ENCODE results near the gene RNF208. TPM values are rescaled to one million over a fixed set of nuclear protein-coding genes. Genes with fewer than 3 reads are reported as not detected.
A peak's percentile ranks its signal among the peaks of the same experiment; 100 is the strongest.

RNF208 gene
- total RNA-seq, 1 donor from 2014 or later = 5.8 TPM

- H3K36me3 ChIP-seq = peaks cover 80% of the 10 kb centered on the region
- no peak for DNase-seq
- no peaks in the 10 kb centered on the region for H3K27me3 ChIP-seq (ENCODE audit: low read depth)
- H3K27ac ChIP-seq = peak overlapping the region; percentile 70
- no peaks in the 10 kb centered on the region for H3K9me3 ChIP-seq
- peaks cover 41% of the 10 kb centered on the region for H3K4me1 ChIP-seq
- peak overlapping the region; percentile 15 for H3K4me3 ChIP-seq
- TF ChIP-seq CTCF (IDR thresholded peaks at IDR 0.05) = no peak
- ATAC-seq = peak; percentile 3 to 15
- intact Hi-C loops (cut with DNase I) = no loop called here
Measured at GRCh38 chr9:137268538-137269201, 46.6 kb upstream of the RNF208 start.

GRCh38 chr9:137267933-137268355 is 45.9 kb upstream of the RNF208 start:
- ATAC-seq (no peak), DNase-seq (no peak)
- intact Hi-C loops (cut with DNase I) = no loop called here
- TF ChIP-seq CTCF (IDR thresholded peaks at IDR 0.05) = no peak
- Histone ChIP-seq H3K36me3 (peaks cover 78% of the 10 kb centered on the region), H3K27me3 (ENCODE audit: low read depth) (no peaks in the 10 kb centered on the region), H3K4me3 (no peak overlapping the region), H3K27ac (peak overlapping the region; percentile 70), H3K4me1 (peaks cover 41% of the 10 kb centered on the region), H3K9me3 (no peaks in the 10 kb centered on the region)

GRCh38 chr9:137266585-137267453 is 44.8 kb upstream of the RNF208 start:
- DNase-seq = peak; percentile 43
- H3K27ac ChIP-seq = no peak overlapping the region
- H3K4me3 ChIP-seq = no peak overlapping the region
- intact Hi-C loops (cut with DNase I) = no loop called here
- peaks cover 67% of the 10 kb centered on the region for H3K36me3 ChIP-seq
- no peak for TF ChIP-seq CTCF (IDR thresholded peaks at IDR 0.05)
- H3K27me3 ChIP-seq (ENCODE audit: low read depth) = no peaks in the 10 kb centered on the region
- no peaks in the 10 kb centered on the region for H3K9me3 ChIP-seq
- no peak for ATAC-seq
- H3K4me1 ChIP-seq = peaks cover 41% of the 10 kb centered on the region

- intact Hi-C loops (cut with DNase I) = no loop called here
- ATAC-seq (no peak), DNase-seq (no peak)
- H3K27ac ChIP-seq = no peak overlapping the region
- H3K36me3 ChIP-seq = peaks cover 63% of the 10 kb centered on the region
- no peaks in the 10 kb centered on the region for H3K9me3 ChIP-seq
- TF ChIP-seq CTCF (IDR thresholded peaks at IDR 0.05) = no peak
- H3K27me3 ChIP-seq (ENCODE audit: low read depth) = no peaks in the 10 kb centered on the region
- H3K4me3 ChIP-seq = no peak overlapping the region
- H3K4me1 ChIP-seq = peaks cover 38% of the 10 kb centered on the region
Measured at GRCh38 chr9:137266162-137266527, 44.1 kb upstream of the RNF208 start.

- Histone ChIP-seq H3K27ac (no peak overlapping the region), H3K27me3 (ENCODE audit: low read depth) (no peaks in the 10 kb centered on the region), H3K36me3 (peaks cover 57% of the 10 kb centered on the region), H3K9me3 (no peaks in the 10 kb centered on the region), H3K4me3 (no peak overlapping the region), H3K4me1 (peaks cover 32% of the 10 kb centered on the region)
- ATAC-seq (no peak), DNase-seq (no peak)
- no peak for TF ChIP-seq CTCF (IDR thresholded peaks at IDR 0.05)
- intact Hi-C loops (cut with DNase I) = no loop called here
Measured at GRCh38 chr9:137265496-137266161, 43.6 kb upstream of the RNF208 start.

Measured in lower lobe of right lung (tissue), 2 donors.